Stimulated activated naive B cell treated with anti-CD40 and anti-IgM and Interleukin-4, amounts not matched to agents 10 μg/mL and 1 μg/mL and 100 μg/mL, for 72 hours (primary cell): ENCODE results near the gene SMARCB1.

Experiments used
- ATAC-seq, 2 donors: fragments of 150-1000 bp; cut with Tn5 transposase; replicated peaks; 2 replicates each; pipeline ENCODE4 v1.10.0; 2021; ENCODE audit warnings: moderate library complexity in 1 of 2
- DNase-seq: peaks from one replicate; pipeline ENCODE4 v3.0.0; 2021
- H3K27ac Mint-ChIP-seq: one replicate; pipeline ENCODE4 v1.8.0; 2022; ENCODE audit warnings: mild to moderate bottlenecking, mixed read lengths
- H3K27me3 Mint-ChIP-seq, 2 donors: one replicate each; pipeline ENCODE4 v1.8.0; 2022; ENCODE audit warnings: mixed read lengths in 2 of 2
- H3K36me3 Mint-ChIP-seq, 2 donors: one replicate each; pipeline ENCODE4 v1.8.0; 2022; ENCODE audit warnings: mixed read lengths in 2 of 2, mild to moderate bottlenecking in 1 of 2
- H3K4me1 Mint-ChIP-seq, 2 donors: one replicate each; pipeline ENCODE4 v1.8.0; 2022; ENCODE audit warnings: mixed read lengths in 2 of 2, mild to moderate bottlenecking in 1 of 2
- H3K4me3 Mint-ChIP-seq, 2 donors: one replicate each; pipeline ENCODE4 v1.8.0; 2022; ENCODE audit warnings: mild to moderate bottlenecking in 2 of 2, mixed read lengths in 2 of 2, moderate library complexity in 1 of 2
- H3K9me3 Mint-ChIP-seq, 2 donors: one replicate each; pipeline ENCODE4 v1.8.0; 2022; ENCODE audit warnings: mixed read lengths in 2 of 2, mild to moderate bottlenecking in 1 of 2

The SMARCB1 gene

DNA sequence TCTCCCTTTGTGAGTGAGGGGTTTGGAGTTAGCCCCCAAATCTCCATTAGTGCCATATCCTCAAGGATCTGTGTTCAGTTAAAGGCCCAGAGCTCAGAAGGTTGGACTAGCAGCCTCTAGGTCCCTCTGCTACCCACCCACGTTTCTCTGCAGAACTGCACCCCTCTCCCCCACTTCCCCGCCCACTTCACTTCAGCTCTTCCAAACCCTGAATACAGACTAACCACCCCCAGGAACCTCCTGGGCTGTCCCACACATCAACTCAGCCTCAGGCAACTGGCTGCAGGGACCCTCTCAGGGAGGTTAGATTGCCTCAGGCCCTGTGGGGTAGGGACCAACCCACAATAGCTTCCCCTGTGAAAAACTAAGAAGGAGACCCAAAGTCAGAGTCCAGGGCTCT is 33.4 kb upstream of the SMARCB1 start:
- peak overlapping the region; percentile 69 to 77 for H3K4me3 Mint-ChIP-seq
- peak overlapping the region; percentile 82 for H3K27ac Mint-ChIP-seq
- no peaks in the 10 kb centered on the region for H3K27me3 Mint-ChIP-seq
- peaks cover 0 to 2% of the 10 kb centered on the region in 2 donors for H3K9me3 Mint-ChIP-seq
- no peak for DNase-seq
- H3K4me1 Mint-ChIP-seq, result peaks cover 46 to 83% of the 10 kb centered on the region in 2 donors
- H3K36me3 Mint-ChIP-seq, result peaks cover 0 to 7% of the 10 kb centered on the region in 2 donors
- no peak for ATAC-seq

DNA sequence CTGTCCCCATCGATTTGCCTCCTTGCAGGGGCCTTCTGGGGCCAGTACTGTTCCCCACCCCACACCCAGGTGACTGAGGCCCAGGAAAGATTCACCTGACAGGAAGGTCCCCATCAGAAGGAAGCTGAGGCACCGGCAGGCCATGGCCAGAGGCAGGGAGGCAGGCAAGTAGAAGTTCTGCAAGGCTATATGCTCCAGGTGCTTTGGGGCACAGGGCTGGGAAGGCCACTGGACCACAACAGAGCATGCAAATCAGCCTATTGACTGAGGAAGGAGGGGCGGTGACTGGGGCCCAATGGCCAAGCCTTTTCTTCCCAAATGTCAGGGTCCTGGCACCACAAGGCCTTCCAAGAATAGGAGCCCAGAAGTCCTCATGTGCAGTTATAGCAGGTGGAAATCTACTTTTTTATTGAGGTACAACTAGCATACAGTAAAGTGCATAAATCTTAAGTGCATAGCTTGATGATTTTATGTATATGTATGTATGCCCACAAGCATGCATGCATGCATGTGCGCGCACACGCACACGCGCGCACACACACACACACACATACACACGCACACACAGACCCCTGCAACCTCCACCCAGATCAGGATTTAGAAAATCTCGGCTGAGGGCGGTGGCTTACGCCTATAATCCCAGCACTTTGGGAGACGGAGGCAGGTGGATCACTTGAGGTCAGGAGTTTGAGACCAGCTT is 32.4 kb upstream of the SMARCB1 start, which contains the start of gene VPREB3:
TSS of gene VPREB3 (minus strand) at position 206 of the 700 bp plus-strand sequence. CDS start at position 144, 62 bp downstream.
- no peak for ATAC-seq
- Mint-ChIP-seq H3K9me3 (peaks cover 0 to 2% of the 10 kb centered on the region in 2 donors), H3K27me3 (no peaks in the 10 kb centered on the region), H3K4me1 (peaks cover 46 to 83% of the 10 kb centered on the region in 2 donors), H3K4me3 (peak within 1 kb of the TSS; percentile 69 to 77), H3K36me3 (peaks cover 0 to 7% of the 10 kb centered on the region in 2 donors), H3K27ac (peak within 1 kb of the TSS; percentile 82)
- no peak for DNase-seq

DNA sequence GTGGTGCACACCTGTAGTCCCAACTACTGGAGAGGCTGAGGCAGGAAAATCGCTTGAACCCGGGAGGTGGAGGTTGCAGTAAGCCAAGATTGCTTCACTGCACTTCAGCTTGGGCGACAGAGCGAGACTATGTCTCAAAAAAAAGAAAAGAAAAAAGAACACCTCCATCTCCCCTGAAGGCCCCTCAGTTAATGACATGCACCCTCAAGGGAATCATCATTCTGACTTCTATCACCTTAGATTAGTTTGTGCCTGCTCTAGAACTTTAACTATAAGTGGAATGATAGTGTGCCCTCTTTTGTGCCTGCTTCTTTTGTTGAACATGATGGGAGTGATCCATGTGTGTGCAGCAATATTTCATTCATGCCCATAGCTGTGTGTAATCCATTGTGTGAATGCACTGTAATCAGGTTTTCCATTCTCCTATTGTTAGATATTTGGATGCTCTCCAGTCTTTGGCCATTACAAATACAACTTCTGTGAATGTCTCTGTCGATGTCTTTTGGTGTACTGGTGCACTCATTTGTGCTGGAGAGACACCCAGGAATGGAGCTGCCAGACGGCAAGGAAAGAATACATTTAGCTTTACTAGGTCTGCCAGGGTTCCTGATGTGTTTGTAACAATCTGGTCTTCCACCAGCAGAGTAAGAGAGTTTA is 31.7 kb upstream of the SMARCB1 start:
- ATAC-seq, result no peak
- Mint-ChIP-seq H3K4me3 (no peak overlapping the region), H3K27ac (no peak overlapping the region), H3K36me3 (peaks cover 0 to 3% of the 10 kb centered on the region in 2 donors), H3K9me3 (peaks cover 0 to 2% of the 10 kb centered on the region in 2 donors), H3K4me1 (peaks cover 42 to 80% of the 10 kb centered on the region in 2 donors), H3K27me3 (no peaks in the 10 kb centered on the region)
- no peak for DNase-seq

DNA sequence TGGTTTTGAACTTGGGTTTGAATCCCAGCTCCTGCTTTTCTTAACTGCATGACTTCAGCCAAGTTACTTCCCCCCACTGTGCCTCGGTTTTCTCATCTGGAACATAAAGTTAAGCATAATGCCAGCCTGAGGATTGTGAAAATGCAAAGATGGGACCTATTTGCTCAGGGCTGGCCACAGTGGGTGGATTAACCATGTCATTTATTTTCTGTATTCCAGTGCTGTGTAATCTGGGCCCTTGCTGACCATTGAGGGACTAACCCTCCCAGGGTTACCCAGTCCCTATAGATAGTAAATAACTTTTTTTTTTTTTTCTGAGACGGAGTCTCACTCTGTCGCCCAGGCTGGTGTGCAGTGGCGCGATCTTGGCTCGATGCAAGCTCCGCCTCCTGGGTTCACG is 31.1 kb upstream of the SMARCB1 start:
- peaks cover 0 to 2% of the 10 kb centered on the region in 2 donors for H3K9me3 Mint-ChIP-seq
- H3K4me3 Mint-ChIP-seq, result no peak overlapping the region
- no peak for ATAC-seq
- peaks cover 42 to 79% of the 10 kb centered on the region in 2 donors for H3K4me1 Mint-ChIP-seq
- H3K27ac Mint-ChIP-seq, result no peak overlapping the region
- H3K27me3 Mint-ChIP-seq, result no peaks in the 10 kb centered on the region
- peaks cover 1 to 6% of the 10 kb centered on the region in 2 donors for H3K36me3 Mint-ChIP-seq
- DNase-seq, result no peak

DNA sequence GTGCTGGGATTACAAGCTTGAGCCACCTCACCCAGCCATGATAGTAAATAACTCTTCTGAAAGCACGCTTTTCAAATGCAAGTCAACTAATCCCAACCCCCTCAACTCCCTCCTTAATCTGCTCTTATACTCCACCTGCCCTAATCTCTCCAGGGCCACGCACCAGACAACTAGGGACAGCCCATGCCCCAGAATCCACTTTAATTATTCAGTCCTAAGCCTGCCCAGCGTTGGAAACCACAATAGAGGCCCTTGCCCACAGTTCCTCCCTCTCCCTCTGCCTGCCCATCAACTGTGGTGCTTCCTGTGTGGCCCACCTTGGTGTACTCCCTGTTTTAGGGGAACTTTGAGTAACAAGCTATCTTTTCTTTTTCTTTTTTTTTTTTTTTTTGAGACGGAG is 29.9 kb upstream of the SMARCB1 start:
- Mint-ChIP-seq H3K27me3 (no peaks in the 10 kb centered on the region), H3K4me1 (peaks cover 44 to 77% of the 10 kb centered on the region in 2 donors), H3K4me3 (peak overlapping the region in 1 of 2 donors; percentile 7), H3K27ac (peak overlapping the region; percentile 52), H3K36me3 (peaks cover 3 to 6% of the 10 kb centered on the region in 2 donors), H3K9me3 (peaks cover 0 to 2% of the 10 kb centered on the region in 2 donors)
- ATAC-seq (peak; percentile 13 to 27), DNase-seq (peak; percentile 33)

DNA sequence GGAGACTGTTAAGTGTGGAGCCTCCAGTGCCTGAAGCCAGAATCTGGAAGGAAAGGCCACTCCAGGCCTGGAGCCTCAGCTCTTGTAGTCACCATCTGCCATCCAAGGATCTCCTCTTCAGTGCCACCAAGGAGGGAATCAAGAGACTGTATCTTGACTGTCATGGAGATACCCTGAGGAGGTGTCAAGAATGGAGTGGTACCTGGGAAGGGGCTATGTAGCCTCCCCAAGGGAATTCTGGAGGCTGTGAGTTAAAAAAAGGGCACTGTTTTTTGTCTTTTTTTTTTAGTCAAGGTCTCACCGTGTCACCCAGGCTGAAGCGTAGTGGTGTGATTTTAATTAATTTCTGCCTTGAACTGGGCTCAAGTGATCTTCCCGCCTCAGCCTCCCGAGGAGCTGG is 27.2 kb upstream of the SMARCB1 start:
- peaks cover 0 to 2% of the 10 kb centered on the region in 2 donors for H3K9me3 Mint-ChIP-seq
- no peak for DNase-seq
- H3K4me3 Mint-ChIP-seq, result no peak overlapping the region
- no peaks in the 10 kb centered on the region for H3K27me3 Mint-ChIP-seq
- no peak overlapping the region for H3K27ac Mint-ChIP-seq
- peaks cover 39 to 71% of the 10 kb centered on the region in 2 donors for H3K4me1 Mint-ChIP-seq
- H3K36me3 Mint-ChIP-seq, result peaks cover 5 to 15% of the 10 kb centered on the region in 2 donors
- no peak for ATAC-seq

DNA sequence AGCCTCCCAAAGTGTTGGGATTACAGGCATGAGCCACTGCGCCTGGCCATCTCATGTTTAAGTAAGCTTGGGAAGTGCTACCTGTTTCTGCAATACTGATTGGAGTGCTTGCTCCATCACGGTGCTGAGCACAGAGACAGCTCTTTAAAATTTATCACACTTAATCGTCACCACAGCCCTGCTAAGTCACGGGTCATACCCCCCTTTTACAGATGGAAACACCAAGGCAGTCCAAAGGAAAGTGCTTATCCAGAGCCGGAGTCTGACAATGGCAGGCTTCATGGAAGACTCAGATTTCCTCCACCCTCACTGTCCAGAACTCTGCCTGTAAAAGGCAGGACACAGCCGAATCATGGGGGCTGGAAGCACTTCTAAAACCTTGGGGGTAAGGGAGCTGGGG is 26.7 kb upstream of the SMARCB1 start:
- Mint-ChIP-seq H3K4me3 (no peak overlapping the region), H3K27ac (peak overlapping the region; percentile 1), H3K4me1 (peaks cover 42 to 71% of the 10 kb centered on the region in 2 donors), H3K27me3 (no peaks in the 10 kb centered on the region), H3K36me3 (peaks cover 5 to 20% of the 10 kb centered on the region in 2 donors), H3K9me3 (peaks cover 0 to 2% of the 10 kb centered on the region in 2 donors)
- no peak for DNase-seq
- no peak for ATAC-seq

DNA sequence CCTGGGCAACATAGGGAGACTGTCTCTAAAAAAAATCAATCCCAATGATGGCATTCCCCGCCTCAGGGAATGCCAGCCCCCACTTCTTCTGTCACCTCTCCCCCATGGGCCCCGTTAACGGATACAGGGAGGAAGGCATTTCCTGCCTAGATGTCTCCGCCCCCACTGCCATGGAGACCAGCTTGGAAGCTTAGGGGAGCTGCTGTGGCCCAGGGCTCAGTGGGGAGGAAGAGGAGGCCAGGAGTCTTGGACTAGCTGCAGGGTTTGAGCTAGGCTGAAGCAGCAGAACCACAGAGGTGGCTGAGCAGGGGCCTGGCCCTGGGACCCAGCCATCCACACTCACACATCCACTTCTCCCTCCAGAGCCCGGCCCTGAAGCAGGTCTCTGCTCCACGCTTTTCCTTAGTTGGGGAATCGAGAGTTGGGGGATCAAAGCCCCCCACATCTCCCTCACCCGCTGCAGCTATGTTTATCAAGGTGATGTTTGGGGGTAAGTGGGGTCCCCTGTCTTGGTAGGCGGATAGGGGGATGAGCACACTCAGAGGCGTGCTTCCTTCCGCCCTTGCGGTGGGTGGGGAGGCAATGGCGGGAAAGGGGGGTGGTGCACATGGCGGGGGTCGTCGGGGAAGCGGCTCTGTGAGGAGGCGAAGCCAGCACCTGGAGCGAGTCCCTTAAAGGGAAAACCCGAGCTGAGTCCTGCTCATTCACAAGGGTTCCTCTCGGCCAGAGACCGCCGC is 23.8 kb upstream of the SMARCB1 start, which contains the start of gene C22orf15:
TSS of gene C22orf15 (plus strand) at position 149 of the 737 bp plus-strand sequence. CDS start at position 466, 317 bp downstream.
- H3K4me3 Mint-ChIP-seq, result peak within 1 kb of the TSS; percentile 76
- peaks cover 40 to 64% of the 10 kb centered on the region in 2 donors for H3K4me1 Mint-ChIP-seq
- no peaks in the 10 kb centered on the region for H3K9me3 Mint-ChIP-seq
- H3K27me3 Mint-ChIP-seq, result no peaks in the 10 kb centered on the region
- no peak for ATAC-seq
- peak within 1 kb of the TSS; percentile 42 for H3K27ac Mint-ChIP-seq
- peaks cover 10 to 29% of the 10 kb centered on the region in 2 donors for H3K36me3 Mint-ChIP-seq
- no peak for DNase-seq

DNA sequence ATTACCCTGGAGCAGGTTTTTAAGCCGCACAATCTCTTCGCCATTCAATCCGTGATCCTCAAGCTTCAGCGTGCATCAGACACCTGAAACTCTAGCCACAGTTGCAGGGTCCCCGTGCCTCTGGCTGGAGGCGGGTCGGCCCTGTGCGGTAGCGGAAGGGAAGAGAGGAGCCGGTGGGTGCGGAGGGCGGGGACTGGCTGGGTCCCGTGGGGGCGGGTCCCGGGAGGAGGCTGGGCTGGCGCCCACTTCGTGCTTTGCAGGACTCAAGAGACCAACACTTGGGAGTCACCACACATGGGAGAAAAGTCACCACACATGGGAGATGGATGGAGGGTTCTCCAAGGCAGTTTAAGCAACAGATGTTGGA is 23.2 kb upstream of the SMARCB1 start:
- Mint-ChIP-seq H3K27ac (peak overlapping the region; percentile 42), H3K4me3 (peak overlapping the region; percentile 76), H3K36me3 (peaks cover 10 to 29% of the 10 kb centered on the region in 2 donors), H3K9me3 (no peaks in the 10 kb centered on the region), H3K4me1 (peaks cover 44 to 69% of the 10 kb centered on the region in 2 donors), H3K27me3 (no peaks in the 10 kb centered on the region)
- DNase-seq, result no peak
- ATAC-seq, result peak in 1 of 2 donors; percentile 17

DNA sequence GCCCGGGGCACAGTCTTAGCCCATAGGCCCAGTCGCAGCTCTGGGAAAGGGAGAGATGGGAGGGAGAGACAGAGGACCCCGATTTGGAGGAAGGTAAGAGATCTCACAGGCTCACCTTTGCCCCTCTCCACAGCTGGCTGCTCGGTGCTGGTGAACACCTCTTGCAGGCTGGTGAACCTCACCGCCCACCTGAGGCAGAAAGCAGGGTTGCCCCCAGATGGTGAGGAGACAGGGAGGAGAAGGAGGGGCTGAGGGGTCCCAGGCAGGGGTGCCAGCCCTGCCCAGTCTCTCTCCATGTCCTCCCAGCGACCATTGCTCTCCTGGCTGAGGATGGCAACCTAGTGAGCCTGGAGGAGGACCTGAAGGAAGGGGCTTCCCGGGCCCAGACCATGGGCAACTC is 22.8 kb upstream of the SMARCB1 start:
- peaks cover 45 to 73% of the 10 kb centered on the region in 2 donors for H3K4me1 Mint-ChIP-seq
- ATAC-seq, result no peak

DNA sequence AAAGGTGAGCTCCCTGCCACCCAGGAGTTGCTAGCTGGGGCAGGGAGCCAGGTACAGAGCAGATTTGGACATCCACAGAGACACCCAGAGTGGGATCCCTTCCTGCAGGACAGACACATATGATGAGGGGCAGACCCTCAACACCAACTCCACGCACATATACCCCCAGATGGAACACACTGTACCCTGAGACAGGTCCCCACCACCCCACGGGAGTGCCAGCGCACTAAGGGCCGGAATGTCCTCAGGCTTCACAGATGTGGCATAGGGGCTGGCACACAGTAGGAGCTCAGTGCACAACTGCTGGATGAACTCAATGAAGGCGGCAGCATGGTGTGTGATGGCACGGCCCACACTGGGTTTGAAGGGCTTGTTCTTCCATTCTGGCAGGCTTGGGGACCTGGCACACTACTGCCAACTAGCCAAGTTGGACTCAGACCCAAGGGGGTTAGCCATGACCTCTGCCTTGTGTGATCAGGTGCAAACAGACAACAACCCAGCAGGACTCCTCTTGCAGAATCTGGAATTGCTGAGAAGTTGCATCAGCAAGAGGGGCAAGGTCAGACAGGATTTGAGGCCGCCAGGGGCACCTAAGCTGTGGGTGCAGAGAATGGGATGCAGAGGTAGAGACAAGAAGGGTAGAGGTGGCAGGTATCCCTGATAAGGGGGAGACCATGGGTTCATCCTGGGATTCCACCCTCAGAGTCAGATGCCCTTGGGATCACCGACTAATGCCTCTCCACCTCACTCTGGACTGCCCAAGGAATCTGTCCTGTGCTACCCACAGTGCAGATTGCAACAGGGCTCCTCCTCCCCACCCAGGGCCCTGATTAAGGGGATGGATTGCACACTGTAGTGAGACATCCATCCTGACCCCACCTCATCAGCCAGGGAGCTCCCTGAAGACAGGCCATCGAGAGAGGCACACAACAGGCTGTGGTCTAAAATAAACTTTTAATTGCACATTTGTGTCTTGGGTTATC is 21.6 kb upstream of the SMARCB1 start:
- ATAC-seq (no peak), DNase-seq (no peak)
- peak overlapping the region in 1 of 2 donors; percentile 71 for H3K4me3 Mint-ChIP-seq
- H3K9me3 Mint-ChIP-seq, result no peaks in the 10 kb centered on the region
- H3K27ac Mint-ChIP-seq, result no peak overlapping the region
- no peaks in the 10 kb centered on the region for H3K27me3 Mint-ChIP-seq
- H3K36me3 Mint-ChIP-seq, result peaks cover 10 to 29% of the 10 kb centered on the region in 2 donors
- H3K4me1 Mint-ChIP-seq, result peaks cover 50 to 81% of the 10 kb centered on the region in 2 donors

More for the DNA sequence above, 22.8 kb upstream of the SMARCB1 start:
- no peaks in the 10 kb centered on the region for H3K27me3 Mint-ChIP-seq
- DNase-seq, result no peak
- H3K27ac Mint-ChIP-seq, result no peak overlapping the region
- peaks cover 10 to 29% of the 10 kb centered on the region in 2 donors for H3K36me3 Mint-ChIP-seq
- H3K9me3 Mint-ChIP-seq, result no peaks in the 10 kb centered on the region
- H3K4me3 Mint-ChIP-seq, result peak overlapping the region; percentile 76

DNA sequence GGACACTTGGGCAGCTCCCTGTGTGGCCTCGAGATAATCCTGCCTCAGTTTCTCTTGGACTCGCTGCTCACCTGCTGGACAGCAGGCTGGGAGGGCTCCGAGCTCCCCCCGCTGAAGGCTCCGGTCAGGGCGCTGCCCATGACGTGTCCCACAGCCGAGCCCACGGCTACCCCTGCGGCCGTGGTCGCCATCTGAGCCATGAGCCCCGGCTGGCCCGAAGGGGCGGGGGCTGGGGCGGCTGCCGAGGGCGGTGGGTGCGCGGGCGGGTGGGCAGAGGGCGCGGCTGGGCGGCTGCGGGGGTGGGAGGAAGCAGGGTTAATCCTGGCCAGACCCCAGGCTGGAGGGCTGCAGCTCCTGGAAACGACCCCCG is 19.5 kb upstream of the SMARCB1 start:
- DNase-seq (no peak), ATAC-seq (peak; percentile 1 to 2)
- Mint-ChIP-seq H3K4me3 (peak overlapping the region; percentile 93 to 96), H3K9me3 (no peaks in the 10 kb centered on the region), H3K4me1 (peaks cover 55 to 83% of the 10 kb centered on the region in 2 donors), H3K27me3 (no peaks in the 10 kb centered on the region), H3K27ac (peak overlapping the region; percentile 82), H3K36me3 (peaks cover 7 to 26% of the 10 kb centered on the region in 2 donors)
